ENCODE results near the gene IFRD2. TPM values are rescaled to one million over a fixed set of nuclear protein-coding genes. Genes with fewer than 3 reads are reported as not detected.
"Not testable (repeated sequence)": the region's sequence is repeated elsewhere in the genome, so short reads cannot be mapped to it uniquely, and the experiment has no call there.

Gene IFRD2
- total RNA-seq, 1 experiment from 2014 or later: 129 TPM

DNA sequence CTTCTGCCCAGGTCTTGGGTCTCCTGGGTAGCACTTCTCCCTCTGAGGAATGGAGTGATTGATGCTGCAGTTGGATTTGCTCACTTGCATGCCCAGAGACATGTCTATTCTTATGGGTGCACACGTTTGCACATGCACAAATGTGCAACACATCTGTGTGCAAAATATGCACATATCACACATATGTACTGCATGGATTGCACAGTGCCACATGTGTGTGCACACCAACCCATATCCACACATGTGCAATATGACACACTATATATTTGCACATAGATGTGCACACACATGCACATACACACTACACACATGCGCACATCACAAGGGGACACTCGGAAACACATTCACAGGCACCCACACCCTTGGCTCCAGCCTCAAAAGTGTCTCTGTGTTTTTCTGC lies 24.0 kb downstream of the IFRD2 start:
- DNase-seq (ENCODE audit: low read depth): no peak

DNA sequence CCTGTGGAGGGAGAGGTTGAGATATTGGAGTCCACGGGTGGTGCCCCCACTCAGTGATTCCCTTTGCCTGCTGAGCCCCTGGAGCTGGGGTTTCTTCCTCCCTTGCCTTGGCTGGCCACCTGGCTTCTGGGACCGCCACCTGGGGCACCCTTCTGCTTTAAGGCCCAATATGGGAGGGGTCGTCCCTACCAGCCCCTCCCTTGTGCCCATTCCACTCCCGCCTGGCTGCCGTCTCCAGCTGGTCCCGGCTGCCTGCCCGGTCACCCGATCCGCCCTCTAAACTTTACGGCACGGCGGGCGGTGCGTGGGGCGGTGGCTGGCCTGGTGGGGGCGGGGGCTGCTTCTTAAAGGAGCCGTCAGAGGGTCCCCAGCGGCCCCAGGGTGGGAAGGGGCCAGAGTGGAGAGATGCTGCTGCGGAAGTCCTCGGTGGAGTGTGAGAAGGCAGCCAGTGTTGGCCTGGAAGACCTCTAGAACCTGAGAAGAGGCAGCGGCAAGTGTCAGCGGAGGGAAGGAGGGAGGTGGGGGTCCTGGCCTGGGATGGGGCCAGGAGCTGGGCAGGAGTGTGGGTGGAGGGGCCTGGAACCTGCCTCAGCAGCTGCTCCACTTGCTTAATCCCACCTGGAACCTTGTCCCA lies 24.8 kb downstream of the IFRD2 start:
- no peak for DNase-seq (ENCODE audit: low read depth)

DNA sequence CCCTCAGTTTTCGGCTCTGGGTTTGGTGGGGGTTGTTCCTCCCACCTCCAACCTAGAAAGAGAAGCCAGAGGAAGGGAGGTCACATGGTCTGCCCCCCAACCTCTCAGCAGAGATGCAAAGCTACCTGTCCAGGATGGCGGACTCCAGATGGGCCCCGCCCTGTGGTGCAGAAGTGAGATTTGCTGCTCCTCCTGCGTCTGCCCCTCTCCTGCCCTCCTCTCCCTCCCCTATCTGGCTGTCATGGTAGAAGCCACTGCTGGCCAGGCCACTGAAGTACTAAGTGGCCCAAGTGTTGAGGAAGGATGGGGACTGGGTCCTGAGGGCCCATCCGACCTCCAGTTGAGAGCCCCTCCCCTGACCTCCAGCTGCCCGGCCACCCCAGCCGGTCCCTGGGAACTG lies 25.4 kb downstream of the IFRD2 start:
- DNase-seq (ENCODE audit: low read depth): no peak

DNA sequence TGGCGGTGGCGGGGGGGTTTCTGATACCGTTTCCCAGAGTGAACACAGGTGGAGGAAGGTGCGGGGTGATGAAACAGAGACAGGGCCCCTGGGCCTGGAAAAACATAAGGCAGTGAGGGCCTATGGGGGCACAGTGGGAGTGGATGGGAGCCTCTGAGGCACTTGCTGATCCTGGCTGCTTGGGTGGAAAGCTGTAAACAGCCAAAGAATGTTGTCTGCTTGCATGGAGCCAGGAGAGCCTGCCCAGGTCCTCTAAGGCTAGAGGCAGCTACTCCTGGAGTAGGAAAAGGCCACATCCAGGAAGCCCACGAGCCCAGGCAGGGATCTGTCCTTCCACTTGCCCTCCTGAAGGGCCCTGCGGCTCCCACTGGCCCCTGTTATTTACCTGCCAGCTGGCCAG lies 26.2 kb downstream of the IFRD2 start:
- DNase-seq (ENCODE audit: low read depth): no peak

DNA sequence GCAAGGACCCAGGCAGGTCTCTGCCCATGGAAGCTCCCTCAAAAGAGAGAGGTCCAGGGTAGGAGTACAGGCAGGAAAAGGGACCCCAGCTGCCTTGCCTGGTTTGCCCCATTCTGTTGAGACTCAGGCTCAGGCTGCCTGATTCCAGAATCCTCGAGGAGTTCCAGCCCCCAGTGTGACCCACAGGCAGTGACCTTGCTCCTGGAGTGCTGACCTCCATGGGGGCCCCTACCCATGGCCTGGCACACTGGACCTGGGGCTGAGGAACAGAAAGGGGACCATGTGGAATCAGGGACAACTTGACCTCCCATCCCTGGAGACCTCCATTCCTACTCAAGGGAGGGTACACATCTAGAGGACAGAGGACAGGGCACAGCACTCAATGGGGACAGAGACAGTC lies 26.7 kb downstream of the IFRD2 start:
- no peak for DNase-seq (ENCODE audit: low read depth)

DNA sequence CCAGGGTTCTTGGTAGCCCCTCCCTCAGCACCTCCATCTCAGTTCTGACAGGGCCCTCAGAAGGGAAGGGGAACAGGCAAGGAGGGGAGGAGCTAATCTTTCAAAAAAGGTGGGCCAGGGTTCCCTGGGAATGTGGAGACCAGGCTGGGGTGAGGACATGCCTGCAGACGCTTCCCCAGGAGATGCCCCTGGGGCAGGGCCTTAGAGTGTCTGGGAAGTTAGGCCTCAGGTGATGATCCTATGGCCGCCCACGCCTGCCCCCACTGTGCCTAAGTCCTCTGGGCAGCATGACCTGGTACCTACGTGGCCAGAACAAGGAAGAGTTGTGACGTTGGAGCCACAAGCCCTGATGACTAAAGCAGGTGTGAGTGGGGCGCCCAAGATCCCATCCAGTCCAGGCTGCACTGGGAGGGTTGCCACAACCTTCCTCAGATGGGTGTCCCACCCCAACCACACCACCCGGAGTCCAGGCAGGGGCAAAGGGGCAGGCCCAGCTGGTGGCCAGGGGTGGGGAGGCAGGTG lies 27.2 kb downstream of the IFRD2 start:
- no peak for DNase-seq (ENCODE audit: low read depth)

DNA sequence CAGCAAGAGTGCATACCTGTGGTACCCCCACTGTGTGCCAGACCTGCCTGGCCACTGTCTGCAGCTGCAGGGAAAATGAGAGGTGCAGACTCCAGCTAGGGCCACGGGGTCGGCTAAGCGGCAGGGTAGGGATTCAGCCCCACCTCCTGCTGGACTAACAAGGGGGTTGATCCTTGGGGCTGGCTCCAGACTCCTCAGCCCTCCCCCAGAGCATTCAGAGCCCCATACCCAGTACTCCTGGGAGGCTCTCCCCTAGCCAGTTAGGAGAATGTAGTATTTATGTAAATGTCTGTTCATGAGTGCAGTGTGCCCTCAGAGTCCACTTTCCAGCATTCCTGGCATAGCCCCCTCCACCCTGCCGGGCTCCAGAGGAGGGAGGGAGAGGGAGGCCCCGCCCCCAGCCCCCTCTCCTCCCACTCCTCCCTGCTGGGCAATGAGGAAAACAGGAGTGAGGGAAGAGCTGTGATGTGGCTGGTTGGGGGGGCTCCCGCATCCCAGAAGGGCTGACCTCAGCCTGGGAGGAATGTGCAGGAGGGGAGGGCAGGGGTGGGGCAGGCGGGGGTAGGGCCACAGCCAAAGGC lies 27.8 kb downstream of the IFRD2 start:
- DNase-seq (ENCODE audit: low read depth): peak; percentile 78

DNA sequence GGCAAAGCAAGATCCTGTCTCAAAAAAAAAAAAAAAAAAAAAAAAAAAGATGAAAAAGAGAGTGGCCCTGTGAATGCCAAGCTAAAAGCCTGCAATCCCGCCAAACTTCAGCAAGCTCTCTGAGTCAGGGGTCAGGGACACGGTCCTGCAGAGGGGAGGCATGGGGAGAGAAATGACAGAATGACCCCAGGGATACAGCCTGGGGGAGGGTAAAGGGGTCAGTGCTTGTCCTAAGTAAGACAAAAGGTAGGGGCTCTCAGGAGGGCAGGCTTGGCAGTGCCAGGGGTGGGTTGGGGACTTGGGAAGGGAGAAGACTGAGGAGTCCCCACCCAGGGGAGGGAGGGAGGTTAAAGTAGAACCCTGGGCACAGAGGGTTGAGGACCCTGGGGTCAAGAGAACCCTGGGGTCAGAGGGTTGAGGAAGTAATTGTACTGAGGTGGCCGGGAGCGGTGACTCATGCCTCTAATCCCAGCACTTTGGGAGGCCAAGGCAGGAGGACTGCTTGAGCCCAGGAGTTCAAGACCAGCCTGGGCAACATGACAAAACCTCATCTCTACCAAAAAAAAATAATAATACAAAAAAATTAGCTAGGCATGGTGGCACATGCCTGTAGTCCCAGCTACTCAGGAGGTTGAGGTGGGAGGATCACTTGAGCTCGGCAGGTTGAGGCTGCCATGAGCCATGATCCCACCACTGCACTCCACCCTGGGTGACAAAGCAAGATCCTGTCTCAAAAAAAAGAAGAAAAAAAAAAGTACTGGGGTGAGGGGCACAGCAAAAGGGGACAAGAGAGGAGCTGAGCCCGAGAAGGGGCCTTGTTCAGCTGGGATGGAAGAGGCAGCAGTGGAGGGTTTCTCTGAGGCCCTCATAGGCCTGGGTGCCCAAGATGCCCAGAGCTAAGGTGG lies 28.5 kb downstream of the IFRD2 start:
- no peak for DNase-seq (ENCODE audit: low read depth)

DNA sequence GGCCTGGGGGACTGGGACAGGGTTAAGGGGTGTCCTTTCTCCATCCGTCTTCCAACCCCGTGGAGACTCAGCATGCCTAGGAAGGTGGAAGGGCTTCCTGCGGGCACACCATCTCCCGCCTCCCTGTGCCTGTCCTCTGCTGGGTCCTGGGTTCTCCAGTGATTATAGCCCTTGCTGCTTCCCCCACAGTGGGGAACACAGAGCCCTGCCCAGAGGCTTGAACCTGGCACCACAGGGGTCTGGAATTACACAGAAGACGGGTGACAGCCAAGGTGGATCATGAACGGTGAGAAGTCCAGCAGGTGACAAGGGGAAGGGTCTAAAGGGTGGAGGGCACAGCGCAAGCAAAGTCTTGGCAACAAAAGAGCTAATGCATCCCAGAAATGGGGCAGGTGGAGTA lies 29.5 kb downstream of the IFRD2 start:
- no peak for DNase-seq (ENCODE audit: low read depth)

DNA sequence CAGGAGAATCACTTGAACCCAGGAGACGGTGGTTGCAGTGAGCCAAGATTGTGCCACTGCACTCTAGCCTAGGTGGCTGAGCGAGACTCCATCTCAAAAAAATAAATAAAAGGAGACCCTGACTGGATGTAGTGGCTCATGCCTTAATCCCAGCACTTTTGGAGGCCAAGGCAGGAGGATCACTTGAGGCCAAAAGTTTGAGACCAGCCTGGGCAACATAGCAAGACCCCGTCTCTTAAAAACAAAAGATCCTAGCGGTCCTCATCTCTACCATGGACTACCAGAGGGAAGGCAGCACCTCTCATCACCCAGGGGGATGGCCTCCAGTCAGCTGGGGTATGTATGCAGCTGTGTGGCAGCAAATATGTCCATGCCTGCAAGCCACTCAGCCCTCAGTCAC lies 30.0 kb downstream of the IFRD2 start:
- not testable (repeated sequence) for DNase-seq (ENCODE audit: low read depth)

DNA sequence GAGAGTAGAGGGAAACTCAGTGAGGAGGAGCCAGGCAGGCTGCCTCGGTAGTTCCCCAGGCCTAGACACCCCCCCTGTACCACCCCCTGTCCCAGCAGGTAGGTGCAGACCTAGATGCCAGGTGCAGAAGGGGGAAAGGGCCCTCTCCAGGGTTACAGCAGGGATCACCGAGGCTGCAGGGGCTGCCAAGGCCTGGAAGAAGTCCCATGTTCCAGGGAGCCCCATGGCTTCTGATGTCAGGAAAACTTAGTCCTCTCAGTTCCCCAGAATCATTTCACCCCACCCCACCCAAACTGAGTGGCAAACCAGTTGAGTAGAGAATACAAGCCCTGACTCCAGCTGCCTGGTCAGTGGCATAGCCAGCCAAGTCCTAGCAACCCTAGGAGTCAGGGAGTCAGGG lies 30.7 kb downstream of the IFRD2 start:
- DNase-seq (ENCODE audit: low read depth): no peak

DNA sequence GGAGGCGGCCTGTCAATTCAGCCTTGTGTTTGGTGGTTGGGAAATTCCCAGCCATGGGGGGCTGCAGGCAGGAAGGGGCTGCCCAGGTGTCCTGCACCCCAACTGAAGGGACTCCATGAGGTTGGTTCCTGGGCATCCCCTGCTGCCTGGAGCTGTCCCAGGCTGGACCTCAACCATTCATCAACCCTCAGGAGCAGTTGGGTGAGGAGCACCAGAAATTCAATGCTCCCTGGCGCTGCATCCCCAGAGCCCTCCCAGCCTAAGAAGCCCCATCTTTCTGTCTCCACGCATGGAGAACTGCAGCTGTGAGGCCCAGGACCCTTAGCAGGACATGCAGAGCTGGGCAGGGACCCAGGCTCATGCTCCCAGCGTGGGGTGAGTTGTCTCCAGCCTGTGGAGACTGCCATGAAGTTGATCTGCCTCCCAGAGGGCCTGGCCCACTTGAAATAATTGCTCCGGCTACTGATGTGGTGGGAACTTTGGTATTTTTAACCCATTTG lies 31.2 kb downstream of the IFRD2 start:
- no peak for DNase-seq (ENCODE audit: low read depth)

DNA sequence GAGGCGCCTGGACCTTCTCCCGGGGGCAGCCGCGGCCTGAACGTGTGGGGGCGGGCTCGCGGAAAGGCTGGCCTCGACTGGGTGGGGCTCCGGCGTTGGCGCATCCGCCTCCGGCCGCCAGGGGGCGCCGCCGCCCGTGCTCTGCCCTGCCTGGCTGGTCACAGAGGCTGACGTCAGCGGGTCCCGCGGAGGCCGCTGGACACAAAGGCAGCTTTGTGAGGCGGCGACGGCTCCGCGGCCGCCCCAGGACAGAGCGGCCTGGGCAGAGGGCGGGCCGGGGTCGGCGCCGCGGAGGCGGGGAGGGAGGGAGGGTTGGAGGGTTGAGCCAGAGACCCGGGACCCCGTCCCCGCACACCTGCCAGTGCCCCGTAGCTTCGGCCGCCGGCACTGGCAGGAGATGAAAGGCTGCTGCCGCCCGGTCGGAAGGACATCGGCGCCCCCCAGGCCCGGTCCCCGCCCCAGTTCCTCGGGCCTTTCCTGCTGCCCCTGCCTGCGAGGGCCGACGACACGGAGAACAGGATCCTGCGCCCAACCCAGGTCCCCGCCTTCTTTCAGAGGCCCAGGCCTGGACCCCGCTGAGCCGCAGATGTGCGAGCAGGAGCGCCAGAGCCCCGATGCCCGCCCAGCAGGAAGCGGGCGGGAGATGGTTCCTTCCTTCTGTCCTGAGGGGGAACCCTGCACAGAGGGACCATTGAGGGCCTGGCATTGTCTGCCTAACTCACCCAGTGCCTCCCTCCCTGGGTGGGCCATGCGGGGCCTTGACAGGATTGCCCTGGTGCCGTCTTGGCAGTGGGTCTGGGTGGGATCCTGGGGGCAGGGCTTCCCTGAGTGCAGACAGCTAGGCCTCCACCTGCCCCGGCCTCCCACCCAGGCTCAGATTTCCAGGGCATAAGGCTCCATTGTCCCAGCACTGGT lies 31.9 kb downstream of the IFRD2 start:
- peak; percentile 85 for DNase-seq (ENCODE audit: low read depth)

DNA sequence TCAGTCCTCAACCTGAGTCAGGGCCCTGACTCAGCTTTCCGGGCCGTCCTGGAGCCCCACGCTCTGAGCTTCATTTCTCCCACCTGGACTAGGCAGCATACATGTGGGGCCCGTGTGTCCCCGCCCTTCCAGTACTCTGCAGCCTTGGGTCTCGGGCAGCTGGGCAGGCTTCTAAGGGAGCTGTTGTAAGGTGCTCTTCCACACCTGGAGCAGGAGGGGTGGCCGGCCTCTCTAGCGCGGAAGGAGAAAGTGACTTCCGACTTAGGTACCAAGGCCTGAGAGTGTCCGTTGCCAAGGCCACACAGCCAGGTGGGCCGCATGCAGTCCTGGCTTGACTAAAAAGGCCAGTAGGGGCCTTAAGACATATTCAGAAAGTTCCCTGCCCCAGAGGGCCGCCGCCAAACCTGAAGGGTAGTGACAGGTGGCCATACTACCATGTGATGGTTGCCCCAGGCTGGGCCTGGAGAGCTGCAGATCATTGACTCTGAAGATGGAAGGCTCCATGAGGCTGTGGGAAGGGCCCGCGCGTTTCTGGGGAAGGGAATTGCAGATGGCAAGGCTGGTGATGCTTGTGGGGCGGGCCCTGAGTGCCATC lies 32.7 kb downstream of the IFRD2 start:
- no peak for DNase-seq (ENCODE audit: low read depth)

DNA sequence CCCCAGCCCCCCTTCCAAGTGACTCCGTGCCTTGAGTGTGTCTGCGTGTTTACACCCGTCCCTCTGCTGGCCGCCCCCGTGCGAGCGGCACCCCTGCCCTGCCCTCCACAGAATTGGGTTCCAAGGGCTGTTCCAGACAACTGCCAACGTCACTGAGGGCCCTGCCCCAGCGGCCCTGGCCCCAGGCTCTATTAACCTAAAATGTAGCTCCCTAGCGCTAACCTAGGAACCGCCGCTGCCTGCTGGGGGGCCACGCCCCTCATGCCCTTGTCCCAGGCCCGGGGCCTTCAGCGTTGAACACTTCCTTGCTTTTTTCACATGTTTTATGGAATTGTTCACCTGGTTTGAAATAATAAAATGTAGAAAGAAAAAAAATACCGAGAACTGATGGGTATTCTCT lies 33.2 kb downstream of the IFRD2 start:
- no peak for DNase-seq (ENCODE audit: low read depth)

DNA sequence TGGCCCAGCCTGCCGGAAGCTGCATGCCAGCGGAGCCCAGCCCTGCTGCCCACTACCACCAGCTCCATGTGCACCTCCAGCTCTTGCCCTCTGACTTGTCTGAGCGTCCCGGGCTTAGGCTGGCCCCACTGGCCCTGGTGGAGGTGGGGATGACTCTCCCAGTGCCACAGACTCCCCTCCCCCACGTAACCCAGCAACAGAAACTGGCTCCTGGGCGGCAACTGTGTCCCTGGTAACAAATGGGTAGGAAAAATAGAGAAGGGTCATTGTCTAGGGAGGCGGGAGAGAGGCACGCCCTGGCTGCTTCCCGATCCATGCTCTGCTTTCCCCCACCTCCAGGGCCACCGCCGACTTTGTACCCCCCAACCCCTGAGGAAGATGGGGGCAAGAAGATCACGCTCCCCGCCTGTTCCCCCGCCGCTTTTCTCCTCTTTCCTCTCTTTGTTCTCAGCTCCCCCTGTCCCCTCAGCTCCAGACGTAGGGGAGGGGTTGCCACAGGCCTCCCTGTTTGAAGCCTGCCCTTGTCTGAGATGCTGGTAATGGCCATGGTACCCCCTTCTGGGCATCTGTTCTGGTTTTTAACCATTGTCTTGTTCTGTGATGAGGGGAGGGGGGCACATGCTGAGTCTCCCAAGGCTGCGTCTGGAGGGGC lies 34.1 kb downstream of the IFRD2 start:
- DNase-seq (ENCODE audit: low read depth): no peak

DNA sequence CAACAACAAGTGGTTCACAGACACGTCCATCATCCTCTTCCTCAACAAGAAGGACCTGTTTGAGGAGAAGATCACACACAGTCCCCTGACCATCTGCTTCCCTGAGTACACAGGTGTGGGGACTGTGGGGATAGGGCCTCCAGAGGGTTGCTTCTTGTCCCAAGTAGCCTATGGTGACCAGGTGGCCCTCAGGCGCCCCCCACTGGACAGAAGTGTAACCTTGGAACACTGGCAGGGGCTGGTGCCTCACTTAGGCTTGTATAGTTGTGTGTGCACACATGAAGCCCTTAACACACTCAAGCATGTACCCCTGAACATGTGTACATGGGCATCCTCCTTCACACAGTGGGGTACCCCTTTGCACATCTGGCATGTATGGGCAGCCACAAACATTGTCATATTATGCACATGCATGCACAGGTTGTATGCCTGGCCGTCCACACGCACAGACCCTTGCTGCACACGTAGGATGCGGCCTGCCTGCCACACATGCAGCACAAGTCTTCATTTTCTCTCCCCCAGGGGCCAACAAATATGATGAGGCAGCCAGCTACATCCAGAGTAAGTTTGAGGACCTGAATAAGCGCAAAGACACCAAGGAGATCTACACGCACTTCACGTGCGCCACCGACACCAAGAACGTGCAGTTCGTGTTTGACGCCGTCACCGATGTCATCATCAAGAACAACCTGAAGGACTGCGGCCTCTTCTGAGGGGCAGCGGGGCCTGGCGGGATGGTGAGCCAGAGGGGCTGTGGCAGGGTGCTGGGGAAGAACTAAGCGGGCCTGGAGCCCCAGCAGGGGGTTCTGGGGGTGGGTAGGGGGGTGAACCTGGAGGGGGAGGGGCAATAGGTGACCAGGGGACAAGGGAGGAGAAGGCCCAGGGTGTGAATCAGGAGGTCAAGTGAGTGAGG lies 35.0 kb downstream of the IFRD2 start:
- DNase-seq (ENCODE audit: low read depth): peak; percentile 37

DNA sequence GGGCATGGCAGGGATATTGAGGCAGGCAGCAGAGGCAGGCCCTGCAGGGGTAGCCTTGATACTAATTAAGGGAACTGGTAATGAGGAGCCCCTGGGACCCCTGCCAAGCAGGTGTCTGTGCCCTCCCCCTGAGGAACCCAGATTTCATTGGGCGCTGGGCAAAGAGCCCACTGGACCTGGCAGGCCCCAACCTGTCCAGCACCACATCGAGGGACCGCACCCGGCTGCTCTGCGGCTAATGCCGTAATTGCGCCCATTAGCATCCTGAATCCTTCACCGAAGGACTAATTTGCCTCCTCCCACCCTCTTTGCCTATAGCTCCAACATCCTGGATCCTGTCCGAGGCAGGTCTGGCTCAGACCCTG lies 37.0 kb downstream of the IFRD2 start:
- DNase-seq (ENCODE audit: low read depth): no peak

DNA sequence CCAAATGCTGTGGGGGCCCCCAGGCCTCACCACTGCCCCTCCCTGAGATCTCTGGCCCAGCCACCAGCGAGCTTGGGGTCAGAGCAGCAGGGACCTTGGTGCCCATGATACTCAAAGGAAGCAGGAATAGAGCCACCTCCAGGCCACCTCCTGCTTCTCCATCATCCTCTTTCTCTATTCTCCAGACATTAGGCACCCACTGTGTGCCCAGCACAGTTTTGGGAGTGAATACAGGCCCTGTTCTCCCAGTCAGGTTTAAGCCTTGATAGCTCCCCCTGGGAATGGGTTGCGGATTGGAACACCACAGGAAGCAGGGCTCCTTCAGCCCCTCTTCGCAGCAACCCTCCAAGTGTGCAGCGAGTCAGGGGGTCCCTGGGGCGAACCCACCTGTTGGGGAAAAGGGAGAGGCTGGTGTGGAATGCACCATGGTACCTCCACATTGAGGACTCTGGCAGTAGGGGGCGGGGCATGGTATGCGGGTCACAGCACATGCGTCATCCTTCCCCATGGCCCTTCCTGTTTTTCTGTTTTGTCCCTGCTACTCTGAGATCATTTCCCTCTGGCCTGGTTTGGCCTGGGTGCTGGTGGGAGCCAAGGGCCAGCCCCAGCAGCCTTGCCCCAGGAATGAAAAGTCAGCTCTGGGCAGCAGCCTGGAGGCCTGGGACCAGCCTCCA lies 37.5 kb downstream of the IFRD2 start:
- DNase-seq (ENCODE audit: low read depth): peak; percentile 45
